NOMO-1 treated with DMSO at 0.1 percent for 48 hours (cell line): ENCODE results near the gene ELAVL1.
A peak's percentile ranks its signal among the peaks of the same experiment; 100 is the strongest.
"Not testable (repeated sequence)": the region's sequence is repeated elsewhere in the genome, so short reads cannot be mapped to it uniquely, and the experiment has no call there.

Experiments used
- DNase-seq: peaks from one replicate; lab custom pipeline; 2025; ENCODE audit not compliant: unreplicated experiment; lab: John Stamatoyannopoulos, UW

The ELAVL1 gene

DNA sequence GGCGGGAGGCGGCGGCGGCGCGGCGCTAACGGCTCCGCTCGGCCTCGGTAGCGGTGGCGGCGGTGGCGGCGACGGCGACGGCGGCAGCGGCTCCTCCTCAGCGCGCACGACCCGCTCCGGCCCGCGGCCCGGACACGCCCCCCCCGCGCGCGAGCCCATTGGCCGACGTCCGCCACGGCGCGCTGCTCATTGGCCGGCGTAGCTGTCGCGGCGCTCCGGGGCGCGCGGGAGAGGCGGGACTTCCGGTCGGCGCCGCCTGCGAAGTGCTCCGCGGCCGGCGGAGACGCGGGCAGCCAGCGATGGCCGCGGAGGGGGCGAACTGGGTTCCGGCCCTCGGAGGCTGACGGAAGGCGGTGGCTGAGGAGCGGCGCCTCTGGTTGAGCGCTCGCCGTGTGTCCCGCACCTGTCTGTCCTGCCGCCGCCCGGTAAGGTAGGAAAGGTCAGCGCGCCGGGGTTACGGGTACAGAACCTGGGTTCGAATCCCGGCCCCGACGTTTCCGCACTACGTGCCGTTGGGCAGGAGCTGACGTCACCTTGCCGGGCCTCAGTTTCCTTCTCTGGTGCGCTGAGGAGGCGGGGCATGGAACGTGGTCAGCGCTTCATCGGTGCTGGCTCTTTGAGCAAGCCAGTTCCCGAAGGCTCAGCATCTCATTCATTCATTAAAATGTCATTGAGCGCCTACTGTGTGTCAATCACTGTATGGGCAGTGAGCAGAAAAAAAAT is at the start of gene ELAVL1:
Gene ELAVL1 (minus strand): TSS at position 108 of the 723 bp plus-strand sequence. CDS start 13,826 bp downstream, outside the sequence.
- DNase-seq = peak; percentile 83

DNA sequence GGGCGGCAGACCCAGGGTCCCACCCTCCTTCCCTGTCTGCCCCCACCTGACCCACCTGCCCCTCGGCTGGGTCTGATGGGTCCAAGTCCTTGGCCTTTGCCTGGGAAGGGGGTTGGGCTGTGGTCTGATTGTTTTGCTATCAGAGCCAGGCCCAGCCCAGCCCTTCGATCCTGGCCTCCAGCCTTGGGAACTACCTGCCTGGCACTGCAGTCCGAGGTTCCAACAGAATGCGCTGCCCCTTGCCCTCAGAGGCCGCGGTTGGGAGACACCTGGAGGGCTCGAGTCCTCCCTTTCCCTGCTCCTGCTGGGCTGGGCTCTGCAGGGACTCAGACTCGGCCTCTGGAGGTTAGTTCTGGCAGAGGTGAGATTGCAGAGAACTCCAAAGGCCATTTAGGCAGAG is 48.7 kb upstream of the ELAVL1 start:
- no peak for DNase-seq

DNA sequence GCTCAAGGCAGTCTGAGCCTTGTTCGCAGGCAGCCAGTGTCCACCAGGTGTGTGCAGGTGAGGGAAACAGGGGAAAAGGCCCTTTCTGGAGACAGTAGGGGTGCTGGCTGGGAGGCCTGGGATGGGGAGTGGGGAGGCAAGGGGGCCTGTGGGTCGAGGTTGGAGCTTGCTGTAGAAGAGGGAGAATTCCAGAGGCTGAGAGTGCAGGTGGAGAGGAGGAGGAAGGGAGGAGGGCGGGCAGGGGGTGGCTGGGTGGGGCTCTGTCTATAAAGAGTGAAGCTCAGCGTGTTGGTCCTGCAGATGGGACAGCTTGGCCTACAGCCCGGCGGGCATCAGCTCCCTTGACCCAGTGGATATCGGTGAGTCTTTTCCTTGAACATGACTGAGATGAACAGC is 47.0 kb upstream of the ELAVL1 start, which contains the start of gene CCL25:
Gene CCL25 (plus strand): TSS at position 297 of the 396 bp plus-strand sequence. CDS start 290 bp downstream, outside the sequence.
- no peak for DNase-seq

DNA sequence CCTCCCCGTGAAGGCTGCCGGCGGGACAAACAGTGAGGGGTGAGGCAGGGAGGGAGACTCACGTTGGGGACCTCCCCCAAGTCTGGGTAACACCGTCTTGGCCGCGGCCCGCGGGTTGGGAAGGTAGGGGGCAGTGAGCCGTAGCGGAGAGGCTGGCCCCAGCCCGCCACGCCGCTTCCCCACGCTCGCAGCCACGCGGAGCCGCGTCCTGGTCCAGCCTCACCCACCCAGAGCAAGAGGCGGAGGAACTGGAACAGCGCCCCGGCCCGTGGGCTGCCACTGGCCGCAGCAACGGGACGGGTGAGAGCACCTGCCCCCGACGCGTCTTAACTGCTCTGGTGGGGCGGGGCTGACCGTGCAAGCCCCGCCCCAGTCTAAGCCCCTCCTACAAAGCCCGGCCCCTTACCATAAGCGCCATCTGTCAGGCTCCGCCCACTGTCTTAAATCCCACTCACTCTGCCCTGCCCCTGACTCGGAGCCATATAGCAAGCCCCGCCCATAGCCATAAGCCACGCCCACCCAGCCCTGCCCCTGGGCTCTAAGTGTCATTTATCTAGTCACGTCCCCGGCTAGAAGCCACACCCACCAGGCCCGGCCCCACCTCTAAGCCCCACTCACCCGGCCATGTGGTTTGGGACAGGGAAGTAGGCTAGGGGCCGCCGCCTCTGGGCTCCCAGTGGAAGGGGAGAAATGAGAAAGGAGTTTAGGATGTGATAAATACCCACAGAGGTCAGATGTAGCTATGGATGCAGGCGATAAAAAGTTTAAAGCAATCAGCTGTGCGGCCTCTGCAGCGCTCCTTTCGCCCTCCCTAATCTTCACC is 45.0 kb upstream of the ELAVL1 start:
- DNase-seq = peak; percentile 98

GRCh38 chr19:8046569-8047165 is 41.2 kb upstream of the ELAVL1 start:
- no peak for DNase-seq

GRCh38 chr19:8045872-8046568 is 40.6 kb upstream of the ELAVL1 start:
- no peak for DNase-seq

DNA sequence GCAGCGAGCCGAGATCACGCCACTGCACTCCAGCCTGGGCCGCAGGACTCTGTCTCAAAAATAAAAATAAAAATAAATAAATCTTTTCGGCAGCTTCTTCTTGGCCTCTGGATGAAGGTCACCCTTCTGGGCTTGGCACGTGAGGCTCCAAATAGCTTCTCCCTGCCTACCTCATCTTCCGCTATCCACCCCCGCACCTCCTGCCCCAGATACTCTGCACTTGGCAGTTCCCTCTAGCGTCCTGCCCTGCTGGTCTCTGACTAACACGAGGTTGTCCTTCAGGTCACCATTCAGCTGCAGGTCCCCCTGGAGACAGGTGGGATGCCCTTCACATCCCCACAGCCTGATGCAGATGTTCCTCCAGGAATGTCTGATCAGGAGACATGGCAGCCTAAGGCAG is 38.6 kb upstream of the ELAVL1 start:
- DNase-seq = no peak

DNA sequence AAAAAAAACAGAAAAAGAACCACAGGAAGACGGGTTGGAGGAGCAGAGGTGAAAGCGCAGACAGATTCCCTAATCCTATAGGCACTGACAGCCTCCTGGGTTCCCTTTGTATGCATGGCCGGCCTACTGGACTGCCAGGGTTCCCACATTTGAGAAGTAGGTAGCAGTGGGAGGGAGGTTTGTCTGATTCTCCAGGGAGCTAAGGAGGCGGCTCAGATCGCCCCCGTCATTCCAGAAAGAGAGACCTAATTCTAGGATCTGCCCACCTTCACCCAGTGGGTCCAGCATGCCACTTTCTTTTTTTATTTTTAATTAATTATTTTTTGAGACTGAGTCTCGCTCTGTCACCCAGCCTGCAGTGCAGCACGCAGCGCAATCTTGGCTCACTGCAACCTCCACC is 37.5 kb upstream of the ELAVL1 start:
- no peak for DNase-seq

DNA sequence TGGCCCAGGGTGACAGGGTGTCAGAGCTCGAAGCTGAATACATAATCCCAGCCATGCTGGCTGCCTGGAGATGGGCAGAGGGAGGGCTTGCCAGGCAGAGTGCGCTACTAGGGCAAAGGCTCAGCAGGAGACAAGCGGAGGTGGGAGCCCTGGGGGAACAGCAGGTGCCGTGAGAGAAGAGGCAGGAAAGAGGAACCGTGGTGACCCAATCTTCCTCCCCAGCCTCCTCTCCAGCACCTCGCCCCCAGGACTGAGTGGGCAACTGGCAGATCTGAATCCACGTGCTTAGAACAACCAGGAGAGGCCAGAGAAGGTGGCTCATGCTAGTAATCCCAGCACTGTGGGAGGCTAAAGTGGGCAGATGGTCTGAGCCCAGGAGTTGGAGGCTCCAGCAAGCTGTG is 36.1 kb upstream of the ELAVL1 start:
- DNase-seq = peak; percentile 21

DNA sequence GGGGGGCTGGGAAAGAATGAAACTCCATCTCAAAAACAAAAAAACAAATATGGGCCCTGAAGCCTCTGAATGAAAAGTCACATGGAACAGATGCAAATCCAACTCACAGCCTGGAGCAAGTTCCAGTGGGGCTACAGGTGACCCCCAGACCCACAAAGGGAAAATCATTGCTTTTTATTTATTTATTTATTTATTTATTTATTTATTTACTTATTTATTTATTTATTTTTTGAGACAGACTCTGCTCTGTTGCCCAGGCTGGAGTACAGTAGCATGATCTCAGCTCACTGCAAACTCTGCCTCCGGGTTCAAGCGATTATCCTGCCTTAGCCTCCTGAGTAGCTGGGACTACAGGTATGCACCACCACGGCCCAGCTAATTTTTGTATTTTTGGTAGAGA is 33.8 kb upstream of the ELAVL1 start:
- no peak for DNase-seq

DNA sequence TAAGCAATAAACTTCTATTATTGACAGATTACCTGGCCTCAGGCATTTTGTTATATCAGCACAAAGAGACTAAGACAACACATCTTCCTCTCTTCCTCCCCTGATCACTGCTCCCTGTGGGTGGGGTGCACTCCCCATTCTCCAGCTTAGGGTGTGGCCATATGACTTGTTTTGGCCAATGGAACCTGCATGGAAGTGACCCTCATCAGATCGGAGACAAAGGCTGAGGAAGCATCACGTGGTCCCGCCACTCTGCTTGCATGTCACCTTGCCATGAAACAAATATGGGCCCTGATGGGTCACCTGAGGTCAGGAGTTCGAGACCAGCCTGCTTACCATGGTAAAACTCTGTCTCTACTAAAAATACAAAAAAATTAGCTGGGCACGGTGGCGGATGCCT is 33.4 kb upstream of the ELAVL1 start:
- DNase-seq = no peak

- no peak for DNase-seq
Observed at GRCh38 chr19:8036434-8037099, 31.1 kb upstream of the ELAVL1 start.

- no peak for DNase-seq
Observed at GRCh38 chr19:8034178-8034525, 28.7 kb upstream of the ELAVL1 start.

GRCh38 chr19:8033287-8034177 is 28.1 kb upstream of the ELAVL1 start:
- DNase-seq = not testable (repeated sequence)

DNA sequence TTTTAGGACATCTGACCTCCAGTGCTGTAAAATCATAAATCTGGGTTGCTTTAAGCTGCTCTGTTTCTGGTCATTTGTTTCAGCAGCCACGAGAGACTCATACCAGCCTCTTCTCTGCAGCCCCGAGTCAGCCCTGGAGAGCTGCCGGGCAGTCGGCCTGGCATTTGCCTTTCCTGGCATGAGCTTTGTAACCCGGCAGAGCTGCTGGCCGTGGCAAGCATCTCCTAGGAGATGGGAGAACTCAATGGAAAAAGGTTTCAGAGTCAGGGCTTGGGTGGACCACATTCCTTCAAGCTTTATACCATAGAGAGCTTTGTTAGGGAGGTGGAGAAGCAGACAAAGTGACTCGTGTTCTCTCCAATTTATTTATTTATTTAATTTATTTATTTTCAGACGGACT is 25.5 kb upstream of the ELAVL1 start:
- no peak for DNase-seq

GRCh38 chr19:8028951-8029491 is 23.6 kb upstream of the ELAVL1 start:
- DNase-seq = no peak

DNA sequence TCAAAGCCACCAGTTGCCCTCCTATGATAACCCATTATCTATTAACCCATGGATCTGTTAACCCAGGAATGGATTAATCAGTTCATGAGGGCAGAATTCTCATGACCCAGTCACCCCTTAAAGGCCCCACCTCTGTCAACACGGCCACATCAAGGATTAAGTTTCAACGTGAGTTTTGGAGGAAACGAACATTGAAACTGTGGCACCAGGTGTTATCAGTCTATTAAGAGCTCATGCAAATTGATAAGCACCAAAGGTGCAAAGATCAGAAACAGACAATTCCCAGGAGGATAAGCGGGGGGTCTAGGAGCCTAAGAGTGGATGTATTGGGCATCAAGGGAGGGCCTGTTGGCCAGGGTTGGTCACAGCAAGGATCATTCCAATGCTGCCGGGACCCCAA is 19.9 kb upstream of the ELAVL1 start:
- DNase-seq = no peak

DNA sequence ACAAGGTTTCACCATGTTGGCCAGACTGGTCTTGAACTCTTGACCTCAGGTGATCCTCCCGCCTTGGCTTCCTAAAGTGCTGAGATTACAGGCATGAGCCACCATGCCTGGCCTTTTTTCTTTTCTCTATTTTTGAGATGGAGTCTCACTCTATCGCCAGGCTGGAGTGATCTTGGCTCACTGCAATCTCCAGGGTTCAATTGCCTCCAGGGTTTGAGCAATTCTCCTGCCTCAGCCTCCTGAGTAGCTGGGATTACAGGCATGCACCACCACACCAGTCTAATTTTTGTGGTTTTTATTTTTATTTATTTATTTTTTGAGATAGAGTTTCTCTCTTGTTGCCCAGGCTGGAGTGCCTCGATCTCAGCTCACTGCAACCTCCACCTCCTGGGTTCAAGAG is 18.8 kb upstream of the ELAVL1 start:
- not testable (repeated sequence) for DNase-seq

DNA sequence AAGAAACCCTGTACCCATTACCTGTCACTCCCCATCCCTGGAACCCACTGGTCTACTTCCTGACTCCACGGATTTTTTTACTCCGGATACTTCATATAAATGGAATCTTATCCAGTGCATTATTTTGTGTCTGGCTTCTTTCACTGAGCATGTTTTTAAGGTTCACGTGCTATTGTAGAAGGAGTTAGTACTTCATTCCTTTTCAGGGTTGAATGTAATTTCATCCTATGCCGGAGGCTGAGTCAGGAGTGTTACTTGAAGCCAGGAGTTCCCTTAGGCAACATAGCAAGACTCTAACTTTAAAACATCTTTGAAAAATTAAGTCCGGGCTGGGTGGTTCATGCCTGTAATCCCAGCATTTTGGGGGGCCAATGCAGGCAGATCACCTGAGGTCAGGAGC is 17.9 kb upstream of the ELAVL1 start:
- no peak for DNase-seq

- DNase-seq = no peak
Observed at GRCh38 chr19:8022275-8022674, 16.8 kb upstream of the ELAVL1 start.
